Medulla oblongata (tissue), 1 donor: ENCODE measurements around the gene UBE2J2.
"Not testable (repeated sequence)": the region's sequence is repeated elsewhere in the genome, so short reads cannot be mapped to it uniquely, and the experiment has no call there.

ENCODE experiments used
- DNase-seq: peaks from one replicate; pipeline ENCODE4 v3.0.0-alpha.2; 2015; ENCODE audit errors: extremely low spot score

The UBE2J2 gene

DNA sequence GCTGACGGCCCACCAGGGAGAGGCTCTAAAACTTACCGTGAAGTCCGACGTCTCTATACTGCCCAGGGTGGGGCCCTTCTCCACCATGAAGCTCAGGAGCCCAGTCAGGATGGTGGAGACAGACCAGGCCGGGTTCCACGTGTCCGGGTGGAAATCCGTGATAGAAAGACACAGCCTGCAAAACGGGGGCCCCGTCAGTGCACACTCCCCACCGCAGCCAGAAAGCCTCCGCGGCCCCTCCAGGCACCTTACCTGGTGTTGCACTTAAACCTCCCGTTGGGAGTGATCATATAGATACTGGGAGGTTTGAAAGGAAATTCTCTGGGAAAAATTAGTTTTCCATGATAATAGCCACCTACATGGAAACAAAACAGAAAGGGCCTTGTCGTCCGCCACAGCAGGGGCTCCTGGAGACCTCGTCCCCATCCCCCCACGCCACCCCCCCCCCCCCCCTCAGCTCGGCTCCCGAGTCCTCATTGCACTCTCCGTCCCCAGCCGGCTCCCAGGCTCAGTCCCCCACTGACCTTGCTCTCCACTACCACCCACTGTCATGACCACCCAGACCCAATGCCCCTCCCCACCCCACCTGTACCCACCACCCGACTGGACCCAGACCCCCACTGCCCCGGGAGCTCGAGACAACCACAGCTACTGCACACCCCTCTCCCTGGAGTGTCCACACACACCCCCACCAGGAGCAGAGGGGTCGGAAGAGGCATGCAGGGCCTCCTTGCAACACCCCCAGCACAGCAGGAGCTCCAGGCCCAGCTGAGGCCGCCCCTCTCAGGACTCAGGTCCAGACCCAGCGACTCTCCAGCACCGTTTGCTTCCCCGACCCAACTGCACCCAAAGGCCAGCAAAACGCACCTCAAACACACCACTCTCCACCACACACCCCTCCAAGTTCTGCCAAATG is 16.4 kb downstream of the UBE2J2 start:
- DNase-seq = no peak

DNA sequence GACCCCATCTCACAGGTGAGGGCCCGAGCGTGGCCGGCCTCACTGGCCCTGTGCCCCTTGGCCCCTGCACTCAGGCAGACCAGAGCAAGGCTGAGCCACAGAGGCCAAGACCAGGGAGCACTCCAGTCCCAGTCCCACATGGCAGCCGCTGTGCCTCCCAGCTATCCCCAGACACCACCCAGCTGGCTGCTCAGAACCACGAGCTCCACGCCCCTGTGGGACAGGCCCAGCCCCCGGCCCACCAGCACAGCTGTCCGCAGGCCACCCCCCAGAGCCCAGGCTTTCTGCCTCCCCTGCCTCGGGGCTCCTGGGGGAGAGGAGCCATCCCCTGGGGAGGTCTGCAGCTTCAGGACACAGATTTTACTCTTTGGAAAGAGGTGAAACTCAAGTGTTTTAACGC is 18.0 kb downstream of the UBE2J2 start:
- no peak for DNase-seq

DNA sequence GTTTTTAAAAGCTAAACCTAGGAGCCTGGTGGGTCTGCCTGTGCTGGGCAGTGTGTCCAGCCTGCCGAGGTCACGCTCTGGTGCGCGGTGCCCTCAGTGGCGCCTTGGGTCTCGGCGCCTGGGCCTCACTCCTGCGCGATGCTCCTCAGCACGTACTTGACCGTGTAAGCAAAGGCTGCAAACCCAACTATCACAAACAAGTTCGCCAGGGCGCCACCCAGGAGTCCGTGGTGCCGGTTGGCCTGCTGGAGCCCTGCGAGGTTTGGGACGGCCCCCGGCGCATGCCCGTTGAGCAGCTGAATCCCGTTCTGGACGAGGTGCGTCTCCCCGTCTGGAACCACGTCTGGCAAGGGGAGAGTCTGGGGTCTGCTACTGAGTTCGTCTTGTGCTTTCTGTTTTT is 18.6 kb downstream of the UBE2J2 start:
- no peak for DNase-seq

DNA sequence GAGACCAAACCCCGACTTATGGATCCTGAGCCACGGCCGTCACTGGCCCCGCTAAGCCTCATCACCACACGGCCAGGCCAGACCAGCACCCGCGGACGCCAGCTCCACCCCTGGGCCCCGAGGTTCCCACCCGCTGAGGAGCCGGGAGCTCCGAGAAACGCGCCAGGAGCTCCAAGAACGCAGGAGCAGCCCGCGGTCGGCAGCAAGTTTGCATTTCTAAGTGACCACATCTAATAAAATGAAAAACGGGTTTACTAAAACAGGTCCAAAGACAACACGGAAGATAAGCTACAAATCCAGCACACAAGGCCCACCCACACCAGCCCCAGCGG is 19.0 kb downstream of the UBE2J2 start:
- no peak for DNase-seq

DNA sequence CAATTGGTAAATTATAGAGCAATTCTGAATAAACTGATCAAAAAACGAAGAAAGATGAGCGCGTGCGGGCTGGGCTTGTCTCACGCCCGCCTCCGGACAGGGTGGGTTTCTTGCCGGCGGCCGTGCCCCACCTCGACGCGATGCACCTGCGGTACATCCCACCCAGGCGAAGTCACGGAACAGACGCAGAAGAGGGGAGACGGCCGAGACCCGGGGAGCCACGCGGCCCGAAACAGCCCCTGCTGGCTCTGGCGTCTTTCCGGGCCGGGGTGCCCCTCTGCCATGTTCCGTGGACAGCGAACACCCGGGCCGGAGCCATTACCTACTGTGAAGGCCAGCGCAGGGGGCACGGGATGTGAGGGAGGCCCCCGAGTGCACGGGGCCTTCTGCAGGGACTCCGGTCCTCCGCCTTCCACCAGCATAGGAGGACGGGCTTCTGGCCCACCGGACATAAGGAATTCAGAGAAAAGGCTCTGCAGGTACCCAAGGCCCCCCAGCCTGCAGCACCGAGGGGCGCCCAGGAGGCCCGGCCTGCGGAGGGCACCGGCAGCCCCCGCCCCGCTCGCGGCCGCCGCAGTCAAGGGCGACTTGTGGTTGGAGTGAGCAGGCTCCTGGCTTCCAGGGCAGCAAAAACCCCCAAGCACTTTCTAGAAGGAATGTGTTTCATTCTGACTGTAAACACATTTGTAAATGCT is 19.5 kb downstream of the UBE2J2 start:
- no peak for DNase-seq

DNA sequence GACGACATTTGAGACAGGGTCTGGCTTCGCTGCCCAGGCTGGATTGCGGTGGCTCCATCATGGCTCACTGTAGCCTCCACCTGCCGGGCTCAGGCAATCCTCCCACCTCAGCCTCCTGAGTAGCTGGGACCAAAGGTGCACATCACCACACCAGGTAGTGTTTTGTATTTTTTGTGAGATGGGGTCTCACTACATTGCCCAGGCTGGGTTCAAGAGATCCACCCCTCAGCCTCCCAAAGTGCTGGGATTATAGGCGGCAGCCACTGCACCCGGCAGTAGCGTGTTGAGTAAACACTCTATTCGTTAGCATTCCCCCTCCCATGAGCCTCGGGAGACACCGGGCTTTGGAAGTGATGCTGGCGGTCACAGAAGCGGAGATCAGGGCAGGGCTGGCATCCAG is 20.3 kb downstream of the UBE2J2 start:
- DNase-seq = no peak

DNA sequence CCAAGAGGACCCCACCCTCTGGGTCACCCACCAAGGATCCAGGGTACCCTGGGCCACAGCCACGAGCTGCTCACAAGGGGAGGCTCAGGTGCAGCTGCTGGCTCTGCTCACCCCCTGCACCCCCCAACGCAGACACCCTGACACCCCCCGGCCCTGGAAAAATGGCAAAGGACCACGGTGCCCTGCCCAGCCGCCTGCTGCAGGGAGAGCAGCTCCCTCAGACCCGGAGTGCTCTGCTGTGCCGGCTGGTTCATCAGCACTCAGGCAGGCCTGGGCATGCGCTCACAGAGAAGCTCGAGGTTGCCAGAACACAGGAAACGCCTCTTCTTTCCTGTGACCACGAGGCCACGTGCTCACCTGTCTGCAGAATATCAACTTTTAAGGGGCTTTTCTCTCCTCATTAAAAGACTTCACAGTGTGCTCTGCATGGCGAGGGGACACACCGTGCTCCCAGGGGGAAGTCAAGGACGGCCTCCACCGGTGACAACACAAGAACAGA is 22.8 kb downstream of the UBE2J2 start:
- no peak for DNase-seq

DNA sequence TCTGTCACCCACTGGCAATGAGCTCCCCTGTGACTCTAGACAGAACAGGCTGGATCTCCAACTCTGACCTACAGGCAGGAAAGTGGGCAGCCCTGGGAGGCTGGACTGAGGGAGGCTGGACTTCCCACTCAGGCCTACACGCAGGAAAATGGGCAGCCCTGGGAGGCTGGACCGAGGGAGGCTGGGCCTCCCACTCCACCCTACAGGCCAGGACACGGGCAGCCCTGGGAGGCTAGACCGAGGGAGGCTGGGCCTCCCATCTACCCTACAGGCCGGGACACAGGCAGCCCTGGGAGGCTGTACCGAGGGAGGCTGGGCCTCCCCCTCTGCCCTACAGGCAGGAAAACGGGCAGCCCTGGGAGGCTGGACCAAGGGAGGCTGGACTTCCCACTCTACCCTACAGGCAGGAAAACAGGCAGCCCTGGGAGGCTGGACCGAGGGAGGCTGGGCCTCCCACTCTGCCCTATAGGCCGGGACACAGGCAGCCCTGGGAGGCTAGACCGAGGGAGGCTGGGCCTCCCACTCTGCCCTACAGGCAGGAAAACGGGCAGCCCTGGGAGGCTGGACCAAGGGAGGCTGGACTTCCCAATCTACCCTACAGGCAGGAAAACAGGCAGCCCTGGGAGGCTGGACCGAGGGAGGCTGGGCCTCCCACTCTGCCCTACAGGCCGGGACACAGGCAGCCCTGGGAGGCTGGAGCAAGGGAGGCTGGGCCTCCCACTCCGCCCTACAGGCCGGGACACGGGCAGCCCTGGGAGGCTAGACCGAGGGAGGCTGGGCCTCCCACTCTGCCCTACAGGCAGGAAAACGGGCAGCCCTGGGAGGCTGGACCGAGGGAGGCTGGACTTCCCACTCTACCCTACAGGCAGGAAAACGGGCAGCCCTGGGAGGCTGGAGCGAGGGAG is 25.4 kb downstream of the UBE2J2 start:
- DNase-seq = not testable (repeated sequence)

DNA sequence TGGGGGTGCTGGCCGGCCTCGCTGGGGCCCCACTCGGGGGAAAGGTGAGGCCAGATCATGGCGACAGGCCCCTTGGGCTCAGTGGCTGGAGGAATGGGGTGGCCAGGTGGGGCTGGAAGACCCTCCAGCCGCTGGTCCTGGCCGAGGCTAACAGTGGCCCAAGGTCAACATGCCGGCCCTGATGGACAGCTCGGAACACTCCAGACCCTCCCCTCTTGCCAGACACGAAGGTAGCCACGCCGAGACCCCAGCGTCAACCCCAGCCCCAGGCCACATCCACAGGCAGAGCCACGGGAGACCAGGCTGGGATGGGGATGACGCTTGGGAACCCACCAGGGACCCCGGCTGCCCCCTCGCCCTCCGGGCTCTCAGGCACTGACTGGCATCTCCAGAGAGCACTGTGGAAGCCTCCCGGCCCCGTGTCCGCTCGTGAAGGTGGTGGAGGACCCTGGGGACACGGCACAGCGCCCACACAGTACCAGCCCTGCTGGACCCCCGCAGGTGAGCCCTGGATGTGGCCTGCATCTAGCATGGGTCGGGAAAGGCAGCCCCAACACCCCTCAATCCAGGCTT is 26.2 kb downstream of the UBE2J2 start:
- DNase-seq = no peak

DNA sequence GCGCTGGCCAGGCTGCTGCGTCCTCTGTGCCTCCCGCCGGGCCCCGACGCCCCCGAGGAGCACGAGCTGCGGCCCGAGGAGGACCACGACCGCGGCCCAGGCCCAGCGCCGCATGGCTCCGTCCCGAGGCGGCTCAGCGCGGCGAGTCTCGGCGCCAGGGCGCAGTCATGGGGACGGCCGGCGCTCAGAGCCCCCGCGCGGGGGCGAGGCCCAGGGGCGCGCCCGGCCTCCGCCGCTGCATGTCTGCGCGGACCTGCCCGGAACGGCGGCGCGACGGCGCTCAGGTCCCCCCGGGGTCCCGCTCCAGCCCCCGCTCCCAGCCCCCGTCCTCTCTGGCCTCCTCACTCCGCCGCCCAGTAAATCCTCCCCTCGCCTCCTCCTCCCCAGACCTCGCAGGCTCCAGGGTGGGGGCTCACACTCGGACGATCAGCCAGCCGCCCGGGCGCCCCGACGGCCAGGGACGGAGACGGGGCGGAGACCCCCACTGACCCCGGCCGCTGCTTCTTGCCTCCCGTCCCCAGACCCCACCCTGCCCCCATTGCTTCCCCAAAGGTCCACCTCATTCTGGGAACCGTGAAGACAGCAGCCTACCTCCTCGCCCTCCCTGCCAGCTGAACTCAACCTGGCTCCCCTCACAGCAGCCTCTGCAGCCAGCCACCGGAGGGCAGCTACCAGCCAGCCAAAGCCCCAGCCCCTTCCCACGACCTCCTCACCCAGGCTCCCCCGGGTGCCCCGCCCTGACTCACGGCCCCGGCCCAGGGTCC is 26.9 kb downstream of the UBE2J2 start, which contains the start of gene C1QTNF12:
TSS of gene C1QTNF12 (minus strand) at position 146 of the 764 bp plus-strand sequence. CDS start at position 114, 32 bp downstream.
- DNase-seq = no peak

DNA sequence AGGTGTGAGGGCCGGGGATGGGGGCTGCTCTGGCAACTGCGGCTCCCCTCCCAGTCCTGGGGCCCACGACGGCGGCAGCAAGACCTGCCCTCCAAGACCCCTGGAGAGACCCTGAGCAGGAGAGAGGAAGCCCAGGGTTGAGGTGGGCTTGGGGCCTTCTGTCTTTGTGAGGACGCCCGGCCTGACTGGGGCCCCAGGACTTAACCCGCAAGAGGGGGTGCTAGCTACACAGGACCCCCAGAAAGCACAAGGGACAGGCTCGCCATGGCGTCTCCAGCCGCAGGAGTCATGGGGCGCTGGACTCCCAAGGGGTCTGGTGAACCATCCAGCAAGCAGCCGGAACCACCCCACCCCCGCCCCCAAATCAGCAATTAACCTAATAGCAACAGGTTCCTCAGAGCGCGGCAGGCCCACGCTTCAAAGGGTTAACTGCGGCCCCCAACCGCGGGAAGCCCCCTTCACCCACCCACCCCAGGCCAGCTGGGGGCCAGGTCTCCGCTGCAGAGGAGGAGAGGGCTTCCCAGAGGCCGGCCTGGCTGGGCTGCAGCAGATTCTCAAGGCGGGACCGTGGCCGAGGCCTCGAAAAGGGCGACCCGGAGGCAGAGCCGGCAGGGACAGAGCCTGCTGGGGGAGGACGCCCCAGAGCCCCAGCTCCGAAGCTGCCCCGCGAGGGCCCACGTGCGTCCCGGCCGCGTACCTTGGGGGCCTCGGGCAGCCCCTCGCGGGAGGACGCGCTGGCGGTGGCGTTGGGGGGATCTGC is 27.7 kb downstream of the UBE2J2 start:
- DNase-seq = no peak

DNA sequence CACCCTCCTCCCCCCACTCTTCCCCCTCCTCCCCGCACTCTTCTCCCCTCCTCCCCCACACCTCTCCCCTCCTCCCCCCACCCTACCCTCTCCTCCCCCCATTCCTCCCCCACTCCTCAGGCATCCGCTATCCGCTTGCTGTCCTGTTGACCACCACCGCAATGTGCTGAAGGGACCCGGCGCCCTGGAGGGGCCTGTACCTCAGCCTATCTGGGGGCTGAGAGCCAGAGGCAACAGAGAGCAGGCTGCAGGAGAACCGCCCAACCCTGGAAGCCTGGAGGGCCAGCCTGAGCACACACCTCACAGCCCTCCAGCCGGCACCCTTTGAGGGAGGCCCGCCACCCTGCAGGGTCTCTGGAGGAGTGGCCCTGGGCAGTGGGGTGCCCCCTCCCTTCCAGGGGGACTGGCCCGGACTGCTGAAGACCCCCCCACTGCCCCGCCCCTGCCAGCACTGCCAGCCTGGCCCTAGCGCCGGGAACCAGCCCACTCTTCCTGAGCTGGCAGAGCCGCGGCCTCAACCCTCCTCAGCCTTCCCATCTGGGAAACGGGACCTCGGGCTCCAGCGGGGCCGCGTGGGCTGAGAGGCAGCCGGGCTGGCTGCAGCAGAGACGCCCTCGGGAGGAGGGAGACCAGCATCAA is 28.4 kb downstream of the UBE2J2 start:
- DNase-seq = no peak

DNA sequence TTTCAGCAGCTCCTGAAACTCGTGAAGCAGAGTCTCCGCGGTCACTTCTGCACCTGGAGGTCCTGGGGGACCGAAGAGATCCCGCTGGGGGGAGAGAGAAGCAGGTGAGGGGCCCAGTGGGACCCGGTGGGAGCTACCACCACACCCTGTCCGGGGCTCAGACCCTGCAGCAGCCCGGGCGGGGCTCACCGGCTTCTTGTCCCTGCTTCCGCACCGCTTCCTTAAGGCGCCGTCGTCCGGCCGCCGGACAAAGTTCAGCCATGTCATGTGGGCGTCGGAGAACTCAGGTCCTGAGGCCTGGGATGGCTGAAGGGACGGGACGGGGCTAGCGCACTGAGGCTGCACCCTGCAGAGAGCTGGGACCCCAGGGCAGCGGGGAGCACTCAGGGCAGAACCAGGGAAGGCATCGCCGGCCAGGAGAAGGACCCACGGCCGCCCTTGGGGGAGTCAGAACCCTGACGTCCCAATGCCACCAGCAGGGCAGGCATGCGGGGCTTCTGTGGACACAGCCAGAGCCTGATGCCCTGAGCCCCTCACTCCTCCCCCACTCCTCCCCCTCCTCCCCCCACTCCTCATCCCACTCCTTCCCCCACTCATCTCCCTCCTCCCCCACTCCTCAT is 29.4 kb downstream of the UBE2J2 start:
- DNase-seq = no peak

DNA sequence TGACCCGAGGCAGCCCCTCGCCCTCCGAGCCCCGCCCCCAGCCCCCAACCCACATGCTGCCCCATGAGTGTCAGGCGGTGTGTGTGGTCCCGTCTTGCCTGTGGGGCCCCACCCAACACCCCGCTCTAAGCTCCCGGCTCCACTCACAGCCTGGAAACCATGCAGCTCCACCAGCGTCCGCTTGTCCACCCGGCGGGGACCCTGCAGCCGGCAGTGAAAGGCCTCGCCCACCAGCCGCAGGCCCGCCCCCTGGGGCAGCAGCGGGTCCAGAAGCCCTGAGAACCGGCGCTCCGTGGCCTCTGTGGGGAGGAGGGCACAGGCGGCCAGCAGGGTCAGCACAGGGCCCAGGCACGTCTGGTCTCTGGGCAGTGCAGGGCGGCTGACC is 29.9 kb downstream of the UBE2J2 start:
- no peak for DNase-seq

DNA sequence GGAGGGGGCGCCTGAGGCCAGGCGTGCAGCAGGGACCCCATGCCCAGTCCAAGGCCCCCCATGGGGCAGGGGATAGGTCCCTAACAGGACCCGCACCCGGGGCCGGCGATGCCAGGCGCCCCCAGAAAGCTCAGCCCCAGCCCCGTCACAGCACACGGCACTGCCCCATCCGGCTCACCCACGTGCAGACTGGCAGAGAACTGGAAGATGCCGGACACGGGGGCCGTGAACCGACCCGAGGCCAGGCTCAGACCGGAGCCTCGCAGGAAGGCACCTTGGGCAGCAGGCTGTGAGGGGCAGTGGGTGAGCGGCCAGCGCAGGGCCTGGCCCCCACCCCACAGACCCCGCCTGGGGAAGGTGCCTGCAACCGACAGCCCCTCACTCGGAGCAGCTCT is 30.4 kb downstream of the UBE2J2 start:
- DNase-seq = no peak

DNA sequence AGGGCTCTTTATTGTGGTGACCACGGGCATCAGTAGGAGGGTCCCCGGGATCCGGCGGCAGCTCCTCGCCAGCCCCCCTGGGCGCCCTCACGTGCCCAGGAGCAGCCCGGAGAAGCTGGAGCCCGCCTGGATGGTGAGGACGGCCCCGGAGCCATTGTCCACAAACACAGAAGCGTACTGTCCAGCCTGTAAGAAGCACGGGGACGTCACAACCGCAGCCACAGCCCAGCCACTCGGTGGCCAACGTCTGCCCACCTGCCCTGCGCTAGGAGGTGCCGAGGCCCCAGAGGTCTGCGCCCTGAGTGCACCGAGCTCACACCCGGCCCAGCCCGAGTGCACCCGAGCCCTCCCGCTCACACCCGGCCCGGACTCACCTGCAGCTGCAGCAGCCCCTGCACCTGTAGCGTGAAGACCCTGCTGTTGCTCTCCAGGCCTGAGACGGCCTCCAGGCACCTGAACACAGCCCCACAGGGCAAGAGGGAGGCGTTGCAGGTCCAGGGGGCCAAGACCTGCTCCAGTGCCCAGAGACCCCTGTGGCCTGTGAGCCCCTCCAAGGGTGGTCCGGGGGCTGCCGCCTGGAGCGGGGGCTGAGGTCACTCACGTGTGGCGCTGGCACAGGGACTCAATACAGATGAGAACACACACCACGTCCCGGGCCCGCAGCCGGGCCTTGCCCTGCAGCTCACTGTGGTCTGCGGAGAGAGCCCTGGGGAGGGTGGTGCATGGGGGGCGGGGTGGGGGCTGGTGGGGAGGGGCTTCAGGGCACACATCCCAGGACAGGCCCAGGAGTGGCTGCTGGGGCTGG is 31.0 kb downstream of the UBE2J2 start:
- no peak for DNase-seq

DNA sequence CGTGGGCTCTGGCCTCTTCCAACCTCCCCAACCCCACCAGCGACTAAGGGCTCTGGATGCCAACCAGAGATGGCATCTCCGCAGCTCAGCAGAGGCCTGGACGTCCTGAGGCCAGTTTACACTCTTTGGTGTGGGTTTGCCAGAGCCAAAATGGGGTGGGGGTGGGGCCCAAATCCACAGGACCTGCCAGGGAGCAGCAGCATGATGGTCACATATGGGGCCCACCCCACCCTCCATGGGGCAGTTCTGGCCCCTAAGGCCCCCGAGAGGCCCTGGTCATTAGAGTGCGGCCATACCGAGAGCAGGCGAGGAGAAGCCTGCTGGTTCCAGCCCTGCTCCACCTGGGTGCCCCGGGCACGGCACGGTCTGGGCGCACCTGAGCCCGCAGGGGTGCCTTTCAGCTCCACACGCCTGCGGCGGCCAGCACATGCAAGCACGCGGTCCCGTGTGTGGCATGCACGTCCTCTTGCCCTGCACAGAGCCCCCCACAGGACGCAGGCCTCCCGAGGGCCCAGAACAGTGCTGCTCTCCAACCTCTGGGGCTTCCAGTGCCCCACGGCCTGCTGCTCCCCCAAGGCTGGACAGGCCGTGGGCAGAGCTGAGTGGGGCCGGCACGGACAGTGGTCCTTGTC is 31.9 kb downstream of the UBE2J2 start:
- no peak for DNase-seq
